ENCODE measurements around the gene IL6.
"Not testable (repeated sequence)": the region's sequence is repeated elsewhere in the genome, so short reads cannot be mapped to it uniquely, and the experiment has no call there.

The IL6 gene

DNA sequence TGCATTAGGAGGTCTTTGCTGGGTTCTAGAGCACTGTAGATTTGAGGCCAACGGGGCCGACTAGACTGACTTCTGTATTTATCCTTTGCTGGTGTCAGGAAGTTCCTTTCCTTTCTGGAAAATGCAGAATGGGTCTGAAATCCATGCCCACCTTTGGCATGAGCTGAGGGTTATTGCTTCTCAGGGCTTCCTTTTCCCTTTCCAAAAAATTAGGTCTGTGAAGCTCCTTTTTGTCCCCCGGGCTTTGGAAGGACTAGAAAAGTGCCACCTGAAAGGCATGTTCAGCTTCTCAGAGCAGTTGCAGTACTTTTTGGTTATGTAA, 675 bp downstream of the IL6 start:
- no peak for DNase-seq (ENCODE audit: low spot score)

DNA sequence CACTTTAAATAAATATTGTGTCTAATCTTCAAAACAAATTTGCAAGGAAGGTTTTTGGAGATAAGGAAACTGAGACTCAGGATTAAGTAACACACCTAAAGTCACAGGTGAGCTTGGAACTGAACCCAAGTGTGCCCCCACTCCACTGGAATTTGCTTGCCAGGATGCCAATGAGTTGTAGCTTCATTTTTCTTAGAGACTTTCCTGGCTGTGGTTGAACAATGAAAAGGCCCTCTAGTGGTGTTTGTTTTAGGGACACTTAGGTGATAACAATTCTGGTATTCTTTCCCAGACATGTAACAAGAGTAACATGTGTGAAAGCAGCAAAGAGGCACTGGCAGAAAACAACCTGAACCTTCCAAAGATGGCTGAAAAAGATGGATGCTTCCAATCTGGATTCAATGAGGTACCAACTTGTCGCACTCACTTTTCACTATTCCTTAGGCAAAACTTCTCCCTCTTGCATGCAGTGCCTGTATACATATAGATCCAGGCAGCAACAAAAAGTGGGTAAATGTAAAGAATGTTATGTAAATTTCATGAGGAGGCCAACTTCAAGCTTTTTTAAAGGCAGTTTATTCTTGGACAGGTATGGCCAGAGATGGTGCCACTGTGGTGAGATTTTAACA, 1.5 kb downstream of the IL6 start:
- peak; percentile 59 for DNase-seq (ENCODE audit: low spot score)

DNA sequence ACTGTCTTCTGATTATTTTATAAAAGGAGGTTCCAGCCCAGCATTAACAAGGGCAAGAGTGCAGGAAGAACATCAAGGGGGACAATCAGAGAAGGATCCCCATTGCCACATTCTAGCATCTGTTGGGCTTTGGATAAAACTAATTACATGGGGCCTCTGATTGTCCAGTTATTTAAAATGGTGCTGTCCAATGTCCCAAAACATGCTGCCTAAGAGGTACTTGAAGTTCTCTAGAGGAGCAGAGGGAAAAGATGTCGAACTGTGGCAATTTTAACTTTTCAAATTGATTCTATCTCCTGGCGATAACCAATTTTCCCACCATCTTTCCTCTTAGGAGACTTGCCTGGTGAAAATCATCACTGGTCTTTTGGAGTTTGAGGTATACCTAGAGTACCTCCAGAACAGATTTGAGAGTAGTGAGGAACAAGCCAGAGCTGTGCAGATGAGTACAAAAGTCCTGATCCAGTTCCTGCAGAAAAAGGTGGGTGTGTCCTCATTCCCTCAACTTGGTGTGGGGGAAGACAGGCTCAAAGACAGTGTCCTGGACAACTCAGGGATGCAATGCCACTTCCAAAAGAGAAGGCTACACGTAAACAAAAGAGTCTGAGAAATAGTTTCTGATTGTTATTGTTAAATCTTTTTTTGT, 2.3 kb downstream of the IL6 start:
- no peak for DNase-seq (ENCODE audit: low spot score)

DNA sequence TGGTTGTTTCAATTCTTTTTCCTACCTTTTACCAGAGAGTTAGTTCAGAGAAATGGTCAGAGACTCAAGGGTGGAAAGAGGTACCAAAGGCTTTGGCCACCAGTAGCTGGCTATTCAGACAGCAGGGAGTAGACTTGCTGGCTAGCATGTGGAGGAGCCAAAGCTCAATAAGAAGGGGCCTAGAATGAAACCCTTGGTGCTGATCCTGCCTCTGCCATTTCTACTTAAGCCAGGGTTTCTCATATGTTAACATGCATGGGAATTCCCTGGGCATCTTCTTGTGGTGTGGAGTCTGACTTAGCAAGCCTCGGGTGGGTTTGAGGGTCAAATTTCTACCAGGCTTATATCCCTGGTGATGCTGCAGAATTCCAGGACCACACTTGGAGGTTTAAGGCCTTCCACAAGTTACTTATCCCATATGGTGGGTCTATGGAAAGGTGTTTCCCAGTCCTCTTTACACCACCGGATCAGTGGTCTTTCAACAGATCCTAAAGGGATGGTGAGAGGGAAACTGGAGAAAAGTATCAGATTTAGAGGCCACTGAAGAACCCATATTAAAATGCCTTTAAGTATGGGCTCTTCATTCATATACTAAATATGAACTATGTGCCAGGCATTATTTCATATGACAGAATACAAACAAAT, 3.2 kb downstream of the IL6 start:
- no peak for DNase-seq (ENCODE audit: low spot score)

DNA sequence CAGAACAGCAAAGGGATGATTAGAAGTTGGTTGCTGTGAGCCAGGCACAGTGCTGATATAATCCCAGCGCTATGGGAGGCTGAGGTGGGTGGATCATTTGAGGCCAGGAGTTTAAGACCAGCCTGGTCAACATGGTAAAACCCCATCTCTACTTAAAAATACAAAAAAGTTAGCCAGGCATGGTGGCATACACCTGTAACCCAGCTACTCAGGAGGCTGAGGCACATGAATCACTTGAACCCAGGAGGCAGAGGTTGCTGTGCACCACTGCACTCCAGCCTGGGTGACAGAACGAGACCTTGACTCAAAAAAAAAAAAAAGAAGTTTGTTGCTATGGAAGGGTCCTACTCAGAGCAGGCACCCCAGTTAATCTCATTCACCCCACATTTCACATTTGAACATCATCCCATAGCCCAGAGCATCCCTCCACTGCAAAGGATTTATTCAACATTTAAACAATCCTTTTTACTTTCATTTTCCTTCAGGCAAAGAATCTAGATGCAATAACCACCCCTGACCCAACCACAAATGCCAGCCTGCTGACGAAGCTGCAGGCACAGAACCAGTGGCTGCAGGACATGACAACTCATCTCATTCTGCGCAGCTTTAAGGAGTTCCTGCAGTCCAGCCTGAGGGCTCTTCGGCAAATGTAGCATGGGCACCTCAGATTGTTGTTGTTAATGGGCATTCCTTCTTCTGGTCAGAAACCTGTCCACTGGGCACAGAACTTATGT, 4.1 kb downstream of the IL6 start:
- DNase-seq (ENCODE audit: low spot score): peak; percentile 45

DNA sequence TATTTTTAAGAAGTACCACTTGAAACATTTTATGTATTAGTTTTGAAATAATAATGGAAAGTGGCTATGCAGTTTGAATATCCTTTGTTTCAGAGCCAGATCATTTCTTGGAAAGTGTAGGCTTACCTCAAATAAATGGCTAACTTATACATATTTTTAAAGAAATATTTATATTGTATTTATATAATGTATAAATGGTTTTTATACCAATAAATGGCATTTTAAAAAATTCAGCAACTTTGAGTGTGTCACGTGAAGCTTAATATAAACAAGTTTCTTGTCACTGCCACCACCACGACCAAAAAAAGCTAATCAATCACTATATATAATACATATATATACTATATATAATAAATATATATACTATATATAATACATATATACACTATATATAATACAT, 4.8 kb downstream of the IL6 start:
- no peak for DNase-seq (ENCODE audit: low spot score)

DNA sequence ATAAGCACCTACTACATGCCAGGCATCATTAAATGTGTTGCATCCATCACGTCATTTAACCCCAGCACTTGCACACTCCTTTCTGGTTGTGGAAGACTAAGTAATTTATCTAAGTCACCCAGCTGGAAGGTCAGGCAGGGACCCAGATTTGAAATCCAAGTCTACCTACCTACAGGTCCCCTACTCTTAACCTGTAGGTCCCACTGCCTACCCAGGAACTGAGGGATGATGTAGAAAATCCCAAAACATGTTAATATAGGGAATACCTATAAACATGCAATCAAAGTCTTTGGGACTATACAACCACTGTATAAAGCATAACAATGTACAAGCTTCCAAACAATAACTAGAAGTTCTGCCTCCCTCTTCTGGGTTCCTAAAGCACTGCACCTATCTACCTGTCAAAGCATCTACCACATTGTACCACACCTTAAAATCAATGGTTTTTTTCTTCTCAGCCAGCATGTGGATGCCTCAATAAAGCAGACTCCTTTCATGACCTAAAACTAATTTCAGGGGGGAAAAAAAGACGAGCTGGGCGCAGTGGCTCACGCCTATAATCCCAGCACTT, 5.6 kb downstream of the IL6 start:
- no peak for DNase-seq (ENCODE audit: low spot score)

DNA sequence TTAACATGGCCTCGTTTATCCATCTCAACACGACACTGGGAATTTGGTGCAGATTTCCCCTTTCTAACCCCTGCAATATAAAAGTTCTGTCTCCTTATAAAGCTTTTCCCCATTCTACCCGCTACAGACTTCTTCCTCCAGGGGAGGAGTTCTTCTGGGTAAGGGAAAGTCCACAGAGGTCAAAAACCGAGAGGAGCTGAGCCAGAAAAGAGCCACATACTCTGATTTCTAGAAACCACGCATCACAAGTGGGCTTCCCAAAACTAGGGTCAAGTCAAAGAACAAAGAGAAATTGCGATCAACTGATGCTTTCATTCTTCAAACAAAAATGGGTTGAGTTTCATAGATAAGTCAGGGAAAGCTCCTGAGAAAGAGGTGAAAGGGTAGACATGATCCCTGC, 6.8 kb downstream of the IL6 start:
- DNase-seq (ENCODE audit: low spot score): no peak

DNA sequence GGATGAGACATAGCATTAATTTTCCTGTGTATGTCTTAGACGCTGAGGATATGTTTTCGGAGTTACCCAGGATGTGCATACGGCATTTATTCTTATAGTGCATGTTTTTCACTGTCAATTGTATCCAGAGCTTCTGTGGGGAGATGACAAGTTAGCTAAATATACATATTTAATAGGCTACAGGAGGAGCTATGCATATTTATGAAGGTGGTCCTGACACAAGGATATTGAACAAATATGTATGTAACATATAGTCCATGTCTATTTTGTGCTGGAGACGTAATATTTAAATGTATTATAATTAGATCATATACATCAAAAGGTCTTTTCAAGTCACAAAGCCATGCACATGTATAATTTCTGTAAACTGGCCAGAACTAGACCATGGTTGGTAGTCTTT, 16.0 kb downstream of the IL6 start:
- no peak for DNase-seq (ENCODE audit: low spot score)

DNA sequence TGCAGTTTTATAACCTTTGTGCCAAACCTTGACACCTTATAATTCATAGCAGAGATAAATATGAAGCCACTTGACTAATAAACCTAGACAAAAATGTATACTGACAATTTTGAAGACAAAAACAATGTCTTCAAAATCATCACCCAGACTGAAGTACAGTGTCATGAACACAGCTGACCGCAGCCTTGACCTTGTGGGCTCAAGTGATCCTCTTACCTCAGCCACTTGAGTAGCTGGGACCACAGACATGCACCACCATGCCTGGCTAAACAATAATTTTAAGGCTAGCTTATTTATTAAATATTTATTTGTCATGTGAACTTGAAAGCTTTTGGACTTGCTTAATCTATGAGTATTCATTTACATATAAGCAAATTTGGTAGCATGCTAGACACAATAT, 24.3 kb downstream of the IL6 start:
- no peak for DNase-seq (ENCODE audit: low spot score)

DNA sequence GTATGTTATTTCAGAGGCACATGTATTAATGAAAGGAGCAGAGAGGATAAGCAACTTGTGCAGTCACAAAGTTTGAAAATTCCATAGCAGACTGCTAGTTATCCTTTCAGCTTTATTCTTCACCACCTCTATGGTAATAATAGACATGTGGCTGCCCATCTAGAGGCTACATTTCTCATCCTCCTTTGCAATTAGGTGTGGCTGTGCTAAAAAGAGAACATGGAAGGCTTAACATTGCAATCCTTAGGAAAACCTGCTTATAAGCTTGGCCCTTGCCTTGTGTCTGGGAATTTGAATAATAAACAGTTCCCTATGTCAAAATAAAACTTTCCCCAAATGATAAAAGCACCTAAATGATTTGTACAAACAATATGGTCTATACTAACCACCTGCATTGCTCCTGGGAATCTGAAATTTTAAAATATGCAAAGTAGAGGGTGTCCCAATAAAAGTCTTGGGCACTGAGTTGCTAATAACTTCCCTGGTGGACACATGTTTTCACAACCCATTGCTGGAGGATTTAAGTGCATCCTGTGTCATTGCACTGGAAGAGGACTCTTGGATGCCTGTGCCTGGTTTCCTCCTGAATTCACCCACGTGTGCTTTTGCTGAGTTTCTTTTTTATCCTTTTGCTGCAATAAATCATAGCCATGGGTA, 30.5 kb downstream of the IL6 start:
- DNase-seq (ENCODE audit: low spot score): no peak

DNA sequence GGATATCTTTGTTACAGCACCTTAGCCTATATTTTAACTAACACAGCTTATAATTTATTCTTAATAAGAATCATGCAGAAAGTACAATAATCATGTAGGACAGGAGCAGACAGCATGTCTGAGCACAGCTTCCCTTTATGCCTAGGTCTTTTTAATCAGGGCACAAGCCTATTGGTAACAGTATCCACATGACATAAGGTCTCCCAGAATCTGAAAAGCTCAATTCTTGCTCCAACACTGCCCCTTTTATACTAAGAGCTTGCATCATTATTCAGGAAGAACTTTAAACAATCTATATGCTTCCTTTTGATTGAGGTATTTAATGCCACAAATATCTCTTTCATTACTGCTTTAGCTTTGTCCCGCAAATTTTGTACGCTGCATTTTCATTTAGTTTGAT, 31.6 kb downstream of the IL6 start:
- DNase-seq (ENCODE audit: low spot score): no peak

DNA sequence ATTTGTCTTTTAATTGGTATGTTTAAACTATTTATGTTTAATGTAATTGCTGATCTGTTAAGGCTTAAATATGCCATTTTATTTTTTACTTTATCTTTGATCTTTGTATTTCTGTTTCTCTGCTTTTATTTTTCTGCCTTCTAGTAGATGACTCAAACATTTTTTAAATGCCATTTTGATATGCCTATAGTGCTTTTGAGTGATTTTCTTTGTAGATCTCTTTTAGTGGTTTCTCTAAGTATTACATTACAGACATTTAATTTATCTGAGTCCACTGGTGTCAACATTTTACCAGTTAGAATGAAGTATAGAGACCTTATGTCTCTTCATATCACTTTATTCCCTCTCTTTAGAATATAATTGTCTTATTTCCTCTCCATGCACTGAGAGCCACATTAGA, 32.7 kb downstream of the IL6 start:
- DNase-seq (ENCODE audit: low spot score): no peak

DNA sequence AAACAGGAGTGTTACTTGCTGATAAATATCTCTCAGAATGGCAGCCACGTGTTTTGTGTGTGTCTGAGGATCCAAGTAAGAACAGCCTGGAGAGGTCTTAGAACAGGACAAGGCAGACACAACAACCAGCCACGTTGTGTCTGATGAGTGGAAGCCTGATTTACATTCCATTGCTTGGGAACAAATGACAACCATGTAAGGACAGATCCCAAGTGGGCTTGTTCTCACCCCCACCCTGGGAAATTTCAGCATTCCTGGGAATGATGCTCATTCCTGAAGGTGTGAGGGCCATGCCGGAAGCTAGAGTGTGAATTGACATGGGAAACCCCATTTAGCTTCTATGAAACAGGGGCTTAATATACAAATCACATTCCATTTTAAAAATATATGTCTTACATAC, 35.9 kb downstream of the IL6 start:
- no peak for DNase-seq (ENCODE audit: low spot score)

DNA sequence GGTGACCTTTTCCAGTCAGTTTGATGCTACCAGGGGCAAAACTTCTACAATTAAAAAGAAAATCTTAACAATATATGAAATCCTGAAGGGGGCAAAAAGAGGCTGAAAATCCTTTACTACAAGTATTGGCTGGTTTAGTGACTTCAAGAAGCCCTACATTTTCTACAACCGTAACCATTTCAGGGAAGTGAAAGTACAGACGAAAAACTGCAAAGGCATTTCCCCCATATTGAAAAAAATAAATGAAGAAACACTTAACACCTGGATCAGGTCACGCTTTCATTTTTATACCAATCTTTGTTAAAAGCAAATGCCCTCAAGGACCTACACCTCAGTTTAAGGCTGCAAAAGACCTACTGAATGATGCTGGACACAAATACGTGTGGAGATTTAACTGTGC, 38.6 kb downstream of the IL6 start:
- no peak for DNase-seq (ENCODE audit: low spot score)

DNA sequence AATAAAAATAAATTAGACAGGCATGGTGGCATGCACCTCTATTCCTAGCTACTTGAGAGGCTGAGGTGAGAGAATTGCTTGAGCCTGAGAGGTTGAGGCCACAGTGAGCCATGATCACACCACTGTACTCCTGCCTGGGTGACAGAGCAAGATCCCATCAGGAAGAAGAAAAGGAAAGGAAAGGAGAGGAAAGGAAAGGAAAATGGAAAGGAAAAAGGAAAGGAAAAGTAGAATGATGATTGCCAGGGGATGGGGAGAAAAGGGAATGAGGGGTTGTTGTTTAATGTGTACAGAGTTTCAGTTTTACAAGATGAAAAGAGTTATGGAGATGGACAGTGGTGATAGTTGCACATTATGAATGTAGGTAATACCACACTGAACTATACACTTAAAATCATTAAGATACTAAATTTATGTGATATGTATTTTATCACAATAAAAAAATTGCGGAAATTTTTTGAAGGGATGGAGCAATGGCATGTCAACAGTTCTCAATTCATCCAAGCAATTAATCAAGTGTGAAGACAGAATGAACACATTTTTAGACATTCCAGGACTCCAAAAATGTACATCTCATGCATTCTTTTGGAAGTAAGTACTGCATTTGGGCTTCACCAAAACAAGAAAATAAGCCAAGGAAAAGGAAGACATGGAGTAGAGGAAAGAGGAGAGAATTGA, 44.3 kb downstream of the IL6 start:
- no peak for DNase-seq (ENCODE audit: low spot score)

DNA sequence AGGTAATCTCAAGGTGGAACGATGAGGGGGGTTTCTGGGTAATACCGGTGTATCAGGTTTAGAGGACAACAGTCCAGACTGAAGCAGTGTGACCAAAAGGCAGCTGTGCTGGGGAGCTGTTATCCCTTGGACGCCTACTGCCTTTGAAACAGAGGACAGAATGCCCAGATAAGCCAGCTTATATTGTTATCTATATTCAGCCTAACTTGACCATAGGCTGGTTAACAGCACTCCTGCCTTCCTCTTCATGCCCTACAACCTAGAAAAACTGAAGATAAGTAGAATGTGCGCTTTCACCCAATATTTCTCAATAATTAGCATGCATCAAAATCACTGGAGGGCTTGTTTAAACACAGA, 44.9 kb downstream of the IL6 start:
- DNase-seq (ENCODE audit: low spot score): no peak

DNA sequence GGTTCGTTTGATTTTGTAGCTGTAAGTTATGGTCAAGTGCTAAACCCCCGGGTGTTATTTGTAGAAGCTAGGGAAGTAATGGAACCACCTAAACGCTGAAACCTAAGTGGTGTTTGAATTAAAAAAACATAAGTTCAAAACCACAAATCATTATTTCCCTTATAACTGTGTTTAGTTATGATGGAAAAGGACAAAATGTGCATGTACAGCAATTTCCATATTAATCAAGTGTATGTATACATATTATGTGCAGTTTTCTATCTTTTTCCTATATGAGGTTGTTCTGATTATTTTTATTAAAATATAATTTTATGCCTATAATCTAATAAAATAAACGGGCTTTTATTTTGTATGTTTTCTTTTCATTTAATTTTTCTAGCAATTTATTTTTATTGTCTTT, 45.9 kb downstream of the IL6 start:
- DNase-seq (ENCODE audit: low spot score): no peak

DNA sequence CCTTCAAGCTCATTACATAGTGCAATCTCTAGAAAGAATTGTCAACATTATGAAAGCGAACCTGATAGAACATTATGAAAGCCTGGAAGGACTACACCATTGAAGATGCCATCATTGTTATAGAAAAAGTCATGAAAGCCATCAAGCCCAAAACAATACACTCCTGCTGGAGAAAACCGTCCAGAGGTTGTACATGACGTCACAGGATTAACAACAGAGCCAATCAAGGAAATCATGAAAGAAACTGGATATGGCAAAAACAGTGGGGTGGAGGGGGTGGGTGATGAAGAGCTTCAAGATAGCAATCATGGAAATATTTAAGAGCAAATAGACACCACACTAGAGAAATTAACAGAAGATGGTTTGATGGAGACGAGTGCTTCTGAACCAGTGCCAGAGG, 50.0 kb downstream of the IL6 start:
- no peak for DNase-seq (ENCODE audit: low spot score)

DNA sequence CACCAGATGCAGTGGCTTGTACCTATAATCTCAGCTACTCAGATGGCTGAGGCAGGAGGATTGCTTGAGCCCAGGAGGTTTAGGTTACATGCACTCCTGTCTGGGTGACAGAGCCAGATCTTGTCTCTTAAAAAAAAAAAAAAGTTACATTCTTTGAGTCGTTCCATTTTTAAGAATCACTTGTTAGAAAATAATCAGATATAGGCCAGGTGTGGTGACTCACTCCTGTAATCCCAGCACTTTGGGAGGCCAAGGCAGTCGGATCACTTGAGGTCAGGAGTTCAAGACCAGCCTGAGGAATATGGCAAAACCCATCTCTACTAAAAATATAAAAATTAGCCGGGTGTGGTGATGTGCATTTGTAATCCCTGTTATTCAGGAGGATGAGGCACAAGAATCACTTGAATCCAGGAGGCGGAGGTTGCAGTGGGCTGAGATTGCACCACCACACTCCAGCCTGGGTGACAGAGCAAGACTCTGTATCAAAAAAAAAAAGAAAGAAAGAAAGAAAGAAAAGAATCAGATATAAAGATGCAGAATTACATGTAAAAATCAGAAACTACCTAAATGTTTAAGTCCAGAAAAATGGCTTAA, 52.8 kb downstream of the IL6 start:
- DNase-seq (ENCODE audit: low spot score): not testable (repeated sequence)

DNA sequence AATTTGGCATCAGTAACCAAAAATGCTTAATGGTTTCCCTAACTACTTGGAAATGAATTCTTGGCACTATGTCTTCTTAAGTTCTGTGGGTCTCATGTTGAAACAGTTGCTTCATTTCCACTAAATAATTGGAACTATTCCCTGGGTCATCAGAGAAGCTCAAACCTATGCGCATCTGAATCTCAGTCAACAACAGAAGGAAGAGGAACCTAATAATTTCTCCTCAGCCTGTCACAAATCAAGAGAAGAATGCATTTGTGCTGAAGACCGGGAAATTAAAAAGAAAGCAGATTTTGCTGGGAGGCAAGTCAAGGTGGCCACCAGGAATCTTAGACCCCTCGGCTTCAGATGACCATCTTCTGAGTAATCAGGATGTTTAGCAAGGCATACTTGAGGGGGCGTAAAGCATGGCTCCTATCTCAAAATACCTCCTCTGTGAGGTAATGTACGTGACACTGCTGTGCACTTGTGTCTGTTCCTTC, 54.3 kb downstream of the IL6 start:
- DNase-seq (ENCODE audit: low spot score): no peak

All from LoVo (cell line).